Natural killer cell (primary cell): ENCODE data around the gene CCER1. TPM values are rescaled to one million over a fixed set of nuclear protein-coding genes. Genes with fewer than 3 reads are reported as not detected.

Source experiments
- ATAC-seq, 3 donors: fragments of 150-1000 bp in 2 of 3; fragments of 200-7000 bp in 1 of 3; cut with Tn5 transposase; 1 replicate in 1 of 3; 2 replicates in 2 of 3; pipeline ENCODE4 v1.10.0; 2021; ENCODE audit warnings: mild to moderate bottlenecking in 2 of 3, moderate library complexity in 2 of 3
- DNase-seq, 2 donors: peaks; one replicate each; pipeline versions ENCODE4 v3.0.0 to v3.0.0-alpha.2; 2013 to 2021; ENCODE audit warnings: mixed read lengths in 1 of 2
- H3K27ac ChIP-seq: one replicate; pipeline ENCODE4 v1.5.1; 2013; ENCODE audit warnings: mild to moderate bottlenecking, low read length
- H3K27me3 ChIP-seq: one replicate; pipeline ENCODE4 v1.6.1; 2013; ENCODE audit warnings: low read length; ENCODE audit not compliant: control insufficient read depth, insufficient read depth
- H3K36me3 ChIP-seq: one replicate; pipeline ENCODE4 v1.6.1; 2013; ENCODE audit warnings: low read length; ENCODE audit not compliant: control insufficient read depth, insufficient read depth
- H3K4me1 ChIP-seq: one replicate; pipeline ENCODE4 v1.6.1; 2013; ENCODE audit warnings: low read length; ENCODE audit not compliant: control insufficient read depth, insufficient read depth
- H3K4me3 ChIP-seq: one replicate; pipeline ENCODE4 v1.5.1; 2013; ENCODE audit warnings: low read length
- H3K9me3 ChIP-seq: one replicate; pipeline ENCODE4 v1.6.1; 2013; ENCODE audit warnings: low read length; ENCODE audit not compliant: control insufficient read depth, insufficient read depth
- H3K27ac Mint-ChIP-seq, 2 donors: one replicate each; pipeline ENCODE4 v1.8.0; 2022; ENCODE audit warnings: mild to moderate bottlenecking in 2 of 2, mixed read lengths in 2 of 2, moderate library complexity in 1 of 2
- H3K27me3 Mint-ChIP-seq, 2 donors: one replicate each; pipeline ENCODE4 v1.8.0; 2022; ENCODE audit warnings: low read depth in 2 of 2, mixed read lengths in 2 of 2
- H3K36me3 Mint-ChIP-seq: one replicate; pipeline ENCODE4 v1.8.0; 2022; ENCODE audit warnings: mixed read lengths
- H3K4me1 Mint-ChIP-seq, 2 donors: one replicate each; pipeline ENCODE4 v1.8.0; 2022; ENCODE audit warnings: mixed read lengths in 2 of 2
- H3K4me3 Mint-ChIP-seq: one replicate; pipeline ENCODE4 v1.8.0; 2022; ENCODE audit warnings: mild to moderate bottlenecking, moderate library complexity, mixed read lengths
- H3K9me3 Mint-ChIP-seq, 2 donors: one replicate each; pipeline ENCODE4 v1.8.0; 2022; ENCODE audit warnings: mixed read lengths in 2 of 2
- whole genome bisulfite sequencing: methylation state at CpG from one replicate; pipeline ENCODE4 v1.1.7; 2013; ENCODE audit warnings: missing lambda C conversion rate; ENCODE audit not compliant: insufficient coverage; 5-methylcytosine and 5-hydroxymethylcytosine counted together
- intact Hi-C: fragments of 100-400 bp; cut with micrococcal nuclease; formaldehyde crosslinking; loops from one replicate; pipeline ENCODE4 v1.14.2; 2022
- total RNA-seq, 4 donors: library from RNA; stranded (reverse); fragments of 120-200 nt in 1 of 4; gene quantifications; one replicate each; pipeline versions ENCODE4 v1.2.3 to v1.2.4, GENCODE V29; 2013 to 2022
- TF ChIP-seq, protein P1 (sequence below): fragments of 200-600 bp; IDR thresholded peaks from one replicate; pipeline ENCODE4 v1.8.0; 2022; ENCODE audit warnings: antibody characterized with exemption

Gene CCER1
- total RNA-seq, 3 donors from 2014 or later (not counting 1 experiment from before 2014, with no cell fraction given): not detected

DNA sequence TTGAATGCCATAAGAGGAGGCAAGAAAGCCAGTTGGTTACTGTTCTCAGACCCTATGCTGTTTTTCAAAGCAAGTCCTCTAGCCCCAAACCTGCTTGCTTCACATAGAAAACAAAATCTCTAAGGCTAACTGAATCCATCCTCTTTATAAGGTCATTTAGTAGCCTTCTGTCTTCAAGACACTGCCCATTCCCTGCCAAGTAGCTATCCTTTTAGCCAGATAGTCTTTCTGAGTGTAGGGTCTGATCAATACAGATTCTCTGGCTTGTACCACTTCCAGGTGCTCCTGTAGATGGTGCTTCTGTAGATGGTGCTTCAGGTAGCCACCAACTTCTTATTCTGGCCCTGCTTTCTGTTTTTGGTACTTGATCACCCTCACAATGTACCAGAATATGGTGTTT, 15.9 kb upstream of the CCER1 start:
- TF ChIP-seq, protein P1, sequence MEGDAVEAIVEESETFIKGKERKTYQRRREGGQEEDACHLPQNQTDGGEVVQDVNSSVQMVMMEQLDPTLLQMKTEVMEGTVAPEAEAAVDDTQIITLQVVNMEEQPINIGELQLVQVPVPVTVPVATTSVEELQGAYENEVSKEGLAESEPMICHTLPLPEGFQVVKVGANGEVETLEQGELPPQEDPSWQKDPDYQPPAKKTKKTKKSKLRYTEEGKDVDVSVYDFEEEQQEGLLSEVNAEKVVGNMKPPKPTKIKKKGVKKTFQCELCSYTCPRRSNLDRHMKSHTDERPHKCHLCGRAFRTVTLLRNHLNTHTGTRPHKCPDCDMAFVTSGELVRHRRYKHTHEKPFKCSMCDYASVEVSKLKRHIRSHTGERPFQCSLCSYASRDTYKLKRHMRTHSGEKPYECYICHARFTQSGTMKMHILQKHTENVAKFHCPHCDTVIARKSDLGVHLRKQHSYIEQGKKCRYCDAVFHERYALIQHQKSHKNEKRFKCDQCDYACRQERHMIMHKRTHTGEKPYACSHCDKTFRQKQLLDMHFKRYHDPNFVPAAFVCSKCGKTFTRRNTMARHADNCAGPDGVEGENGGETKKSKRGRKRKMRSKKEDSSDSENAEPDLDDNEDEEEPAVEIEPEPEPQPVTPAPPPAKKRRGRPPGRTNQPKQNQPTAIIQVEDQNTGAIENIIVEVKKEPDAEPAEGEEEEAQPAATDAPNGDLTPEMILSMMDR: no peak
- ATAC-seq (no peak), DNase-seq (no peak)
- H3K36me3 Mint-ChIP-seq: no peaks in the 10 kb centered on the region
- Histone ChIP-seq H3K4me3 (no peak overlapping the region), H3K4me1 (no peaks in the 10 kb centered on the region), H3K9me3 (no peaks in the 10 kb centered on the region), H3K27me3 (no peaks in the 10 kb centered on the region), H3K27ac (no peak overlapping the region), H3K36me3 (no peaks in the 10 kb centered on the region)
- H3K4me3 Mint-ChIP-seq: no peak overlapping the region
- H3K27me3 Mint-ChIP-seq: peaks cover 0 to 7% of the 10 kb centered on the region in 2 donors
- intact Hi-C loops: no loop called here
- H3K9me3 Mint-ChIP-seq: no peaks in the 10 kb centered on the region
- H3K27ac Mint-ChIP-seq: no peak overlapping the region
- H3K4me1 Mint-ChIP-seq: no peaks in the 10 kb centered on the region

DNA sequence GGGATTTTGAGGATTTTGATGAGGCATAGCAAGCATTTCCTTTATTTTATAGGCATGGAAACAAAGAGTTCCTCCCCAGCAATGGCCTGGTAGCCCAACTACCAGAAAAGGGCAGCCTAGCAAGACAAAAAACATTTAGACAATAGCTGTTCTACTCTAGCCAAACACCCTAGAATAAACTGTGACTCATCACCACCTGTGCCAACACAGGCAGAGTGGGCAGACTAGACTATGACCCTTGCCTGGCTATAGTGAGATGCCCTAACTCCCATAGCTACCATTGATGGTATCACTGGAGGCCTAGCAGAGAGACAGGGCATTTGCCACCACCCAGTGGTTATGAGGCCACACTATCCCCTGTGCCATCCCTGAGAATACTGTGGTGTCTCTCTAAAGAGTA, 15.5 kb upstream of the CCER1 start:
- Histone ChIP-seq H3K36me3 (no peaks in the 10 kb centered on the region), H3K4me3 (no peak overlapping the region), H3K9me3 (no peaks in the 10 kb centered on the region), H3K4me1 (no peaks in the 10 kb centered on the region), H3K27ac (no peak overlapping the region), H3K27me3 (no peaks in the 10 kb centered on the region)
- TF ChIP-seq, protein P1: no peak
- H3K4me3 Mint-ChIP-seq: no peak overlapping the region
- H3K27me3 Mint-ChIP-seq: peaks cover 0 to 7% of the 10 kb centered on the region in 2 donors
- H3K4me1 Mint-ChIP-seq: no peaks in the 10 kb centered on the region
- H3K36me3 Mint-ChIP-seq: no peaks in the 10 kb centered on the region
- no peak for ATAC-seq
- no peak overlapping the region for H3K27ac Mint-ChIP-seq
- no peaks in the 10 kb centered on the region for H3K9me3 Mint-ChIP-seq
- intact Hi-C loops: no loop called here
- no peak for DNase-seq

DNA sequence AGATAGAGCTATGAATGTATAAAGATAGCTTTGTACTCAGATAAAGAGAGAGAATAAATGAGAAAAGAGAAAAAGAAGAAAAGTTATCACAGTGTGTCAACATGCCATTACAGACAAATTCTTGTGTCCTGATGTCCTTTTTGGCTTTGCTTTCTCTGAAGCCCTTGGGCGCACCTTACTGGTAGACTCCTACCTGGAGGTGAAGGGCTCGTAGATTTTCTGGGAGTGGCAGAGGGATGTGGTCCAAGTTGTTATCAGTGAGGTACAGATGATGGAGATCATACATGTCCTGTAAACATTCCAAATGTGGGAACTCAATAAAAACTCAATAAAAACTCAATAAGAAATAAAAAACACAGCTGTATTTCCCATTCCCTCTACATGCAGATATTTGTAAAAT, 14.9 kb upstream of the CCER1 start:
- 81% methylated on average over 2 of the region's 2 CpGs for WGBS
- Histone ChIP-seq H3K27ac (no peak overlapping the region), H3K9me3 (no peaks in the 10 kb centered on the region), H3K4me3 (no peak overlapping the region), H3K4me1 (no peaks in the 10 kb centered on the region), H3K27me3 (no peaks in the 10 kb centered on the region), H3K36me3 (no peaks in the 10 kb centered on the region)
- no peaks in the 10 kb centered on the region for H3K36me3 Mint-ChIP-seq
- H3K4me3 Mint-ChIP-seq: no peak overlapping the region
- H3K27ac Mint-ChIP-seq: no peak overlapping the region
- TF ChIP-seq, protein P1: no peak
- no peaks in the 10 kb centered on the region for H3K4me1 Mint-ChIP-seq
- intact Hi-C loops: no loop called here
- H3K27me3 Mint-ChIP-seq: peaks cover 0 to 7% of the 10 kb centered on the region in 2 donors
- DNase-seq (no peak), ATAC-seq (no peak)
- no peaks in the 10 kb centered on the region for H3K9me3 Mint-ChIP-seq

DNA sequence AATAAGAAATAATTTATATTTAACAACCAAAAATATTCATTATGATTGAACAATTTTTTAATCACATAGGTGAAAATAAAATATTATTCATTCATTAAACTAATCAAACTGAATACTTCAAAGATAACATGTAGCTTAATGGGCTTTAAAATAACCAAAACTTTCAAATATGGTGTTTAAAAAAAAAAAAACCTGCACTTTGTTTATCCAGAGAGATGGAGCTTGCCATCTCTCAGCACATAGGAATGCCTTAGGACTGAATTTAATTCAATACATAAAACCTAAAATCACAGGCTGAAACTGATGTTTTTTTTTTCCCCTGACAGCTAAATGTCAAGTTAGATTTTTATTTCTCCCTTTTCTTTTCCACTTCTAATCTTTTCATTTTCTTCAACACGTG, 14.4 kb upstream of the CCER1 start:
- H3K4me3 Mint-ChIP-seq: no peak overlapping the region
- Histone ChIP-seq H3K4me1 (no peaks in the 10 kb centered on the region), H3K27ac (no peak overlapping the region), H3K36me3 (no peaks in the 10 kb centered on the region), H3K9me3 (no peaks in the 10 kb centered on the region), H3K27me3 (no peaks in the 10 kb centered on the region), H3K4me3 (no peak overlapping the region)
- TF ChIP-seq, protein P1: no peak
- no CpG with 5 or more reads among the region's 1 CpG for WGBS
- no peak overlapping the region for H3K27ac Mint-ChIP-seq
- DNase-seq (no peak), ATAC-seq (no peak)
- no peaks in the 10 kb centered on the region for H3K36me3 Mint-ChIP-seq
- peaks cover 0 to 5% of the 10 kb centered on the region in 2 donors for H3K27me3 Mint-ChIP-seq
- H3K4me1 Mint-ChIP-seq: no peaks in the 10 kb centered on the region
- intact Hi-C loops: no loop called here
- H3K9me3 Mint-ChIP-seq: no peaks in the 10 kb centered on the region
